SK-N-SH (cell line): ENCODE data around the gene MAB21L3. TPM values are rescaled to one million over a fixed set of nuclear protein-coding genes. Genes with fewer than 3 reads are reported as not detected.

ENCODE experiments used
- CTCF ChIA-PET: fragments of 300-600, 350-600 bp; formaldehyde crosslinking; extraction: SDS; loops from one replicate; lab custom pipeline; 2021; lab: Yijun Ruan, JAX
- POLR2A ChIA-PET: fragments of 350-600 bp; sonication (Branson Sonifier 250); formaldehyde crosslinking; extraction: SDS; loops from one replicate; lab custom pipeline; 2020; ENCODE audit warnings: antibody characterized with exemption, inconsistent platforms; lab: Yijun Ruan, JAX
- DNase-seq: peaks from one replicate; pipeline ENCODE4 v3.0.0; 2012
- H2AFZ ChIP-seq: fragments of 200-600 bp; sonication (generic); 2 replicates; pipeline ENCODE4 v1.8.1; 2016; ENCODE audit warnings: antibody characterized with exemption, mild to moderate bottlenecking, low read depth
- H3F3A ChIP-seq: fragments of 200-600 bp; sonication (generic); replicated peaks from 2 replicates; pipeline ENCODE3; 2016; ENCODE audit warnings: antibody characterized with exemption, mild to moderate bottlenecking; ENCODE audit not compliant: insufficient read depth
- H3K27ac ChIP-seq, 2 experiments: fragments of 200-500 bp in 1 of 2; fragments of 200-600 bp in 1 of 2; sonication (Bioruptor generic) in 1 of 2; sonication (generic), shearing (Covaris generic) in 1 of 2; 2 replicates each; pipeline versions ENCODE4 v1.5.1 to v1.6.1; 2014 to 2016; ENCODE audit warnings: low read depth in 2 of 2, inconsistent platforms in 1 of 2, low read length in 1 of 2, mild to moderate bottlenecking in 1 of 2, mixed read lengths in 1 of 2
- H3K27me3 ChIP-seq: fragments of 200-600 bp; sonication (generic), shearing (Covaris generic); 2 replicates; pipeline ENCODE4 v1.6.1; 2016; ENCODE audit warnings: mixed run types; ENCODE audit not compliant: insufficient read depth
- H3K36me3 ChIP-seq, 2 experiments: fragments of 200-500 bp in 1 of 2; fragments of 200-600 bp in 1 of 2; sonication (Bioruptor generic) in 1 of 2; sonication (generic) in 1 of 2; replicated peaks in 1 of 2; 2 replicates each; pipeline versions ENCODE3 to v1.5.1; 2014 to 2016; ENCODE audit warnings: low read length in 1 of 2, mild to moderate bottlenecking in 1 of 2; ENCODE audit not compliant: insufficient read depth in 2 of 2, control insufficient read depth in 1 of 2
- H3K4me1 ChIP-seq, 2 experiments: fragments of 200-500 bp in 1 of 2; fragments of 200-600 bp in 1 of 2; sonication (Bioruptor generic) in 1 of 2; sonication (generic), shearing (Covaris generic) in 1 of 2; 2 replicates each; pipeline versions ENCODE4 v1.5.1 to v1.6.1; 2014 to 2016; ENCODE audit warnings: low read depth in 1 of 2, low read length in 1 of 2, mixed run types in 1 of 2; ENCODE audit not compliant: insufficient read depth in 2 of 2, control insufficient read depth in 1 of 2
- H3K4me2 ChIP-seq: fragments of 200-600 bp; sonication (generic), shearing (Covaris generic); 2 replicates; pipeline ENCODE4 v1.6.1; 2017; ENCODE audit warnings: mixed run types
- H3K4me3 ChIP-seq, 2 experiments: fragments of 200-500 bp in 1 of 2; fragments of 200-600 bp in 1 of 2; sonication (Bioruptor generic) in 1 of 2; sonication (generic), shearing (Covaris generic) in 1 of 2; 2 replicates each; pipeline versions ENCODE4 v1.5.1 to v1.8.1; 2014 to 2016; ENCODE audit warnings: low read depth in 2 of 2, inconsistent platforms in 1 of 2, low read length in 1 of 2, mild to moderate bottlenecking in 1 of 2, mixed read lengths in 1 of 2, moderate library complexity in 1 of 2
- H3K79me2 ChIP-seq: fragments of 200-600 bp; sonication (generic); 2 replicates; pipeline ENCODE4 v1.8.1; 2017; ENCODE audit warnings: mild to moderate bottlenecking; ENCODE audit not compliant: insufficient read depth
- H3K9ac ChIP-seq: fragments of 200-600 bp; sonication (generic); 2 replicates; pipeline ENCODE4 v1.6.1; 2017; ENCODE audit warnings: mixed run types
- H3K9me2 ChIP-seq: fragments of 200-600 bp; sonication (generic); 2 replicates; pipeline ENCODE4 v1.6.1; 2017; ENCODE audit warnings: mixed run types
- H3K9me3 ChIP-seq: fragments of 200-600 bp; sonication (generic); 2 replicates; pipeline ENCODE4 v1.6.1; 2017; ENCODE audit warnings: mixed run types, mild to moderate bottlenecking, moderate library complexity
- H4K20me1 ChIP-seq: fragments of 200-600 bp; sonication (generic); 2 replicates; pipeline ENCODE4 v1.6.1; 2017; ENCODE audit warnings: mild to moderate bottlenecking, mixed run types; ENCODE audit not compliant: insufficient read depth
- CHD2 ChIP-seq: fragments of 150-350 bp; IDR thresholded peaks from 2 replicates; pipeline ENCODE4 v1.6.1; 2018; ENCODE audit warnings: low read length; ENCODE audit not compliant: partially characterized antibody
- FOXJ3 ChIP-seq: sonication (generic); formaldehyde crosslinking; IDR thresholded peaks from 2 replicates; pipeline ENCODE4 v1.5.1; 2020; ENCODE audit warnings: mild to moderate bottlenecking, missing genetic modification reagents
- JUND ChIP-seq: IDR thresholded peaks from 2 replicates; pipeline ENCODE4 v1.4.0; 2012
- MEF2A ChIP-seq: IDR thresholded peaks from 2 replicates; pipeline ENCODE4 v1.4.0; 2012; ENCODE audit warnings: low read depth, borderline replicate concordance
- NFIC ChIP-seq: IDR thresholded peaks from 2 replicates; pipeline ENCODE4 v1.4.0; 2012; ENCODE audit warnings: borderline replicate concordance
- PBX3 ChIP-seq: IDR thresholded peaks from 2 replicates; pipeline ENCODE4; 2012
- POLR2AphosphoS5 ChIP-seq: IDR thresholded peaks from 2 replicates; pipeline ENCODE4 v1.6.1; 2012; ENCODE audit warnings: low read depth, low read length
- RXRA ChIP-seq: IDR thresholded peaks from 2 replicates; pipeline ENCODE4 v1.4.0; 2012; ENCODE audit warnings: low read depth, mild to moderate bottlenecking, borderline replicate concordance
- SIN3A ChIP-seq: IDR thresholded peaks from 2 replicates; pipeline ENCODE4 v1.6.1; 2012; ENCODE audit warnings: low read depth, mild to moderate bottlenecking, low read length, moderate library complexity, borderline replicate concordance
- SMC3 ChIP-seq: IDR thresholded peaks from 2 replicates; pipeline ENCODE4 v1.6.1; 2012; ENCODE audit warnings: low read depth, low read length, improper control_type of control experiment
- YY1 ChIP-seq: IDR thresholded peaks from 2 replicates; pipeline ENCODE4 v1.4.0; 2012; ENCODE audit warnings: low read depth, mild to moderate bottlenecking
- WGBS: methylation state at CpG from one replicate; pipeline ENCODE4 v1.1.6; 2017; ENCODE audit warnings: low lambda C conversion rate; 5-methylcytosine and 5-hydroxymethylcytosine counted together
- polyA plus RNA-seq, 3 experiments: library from polyadenylated mRNA; depleted of rRNA; stranded (reverse); fragments of >200 nt; gene quantifications; 2 replicates each; pipeline ENCODE4 v1.2.3, GENCODE V29; 2012

The MAB21L3 gene
- polyA plus RNA-seq, 1 of the 3 experiments (the other 2 are of a cell fraction): not detected

DNA sequence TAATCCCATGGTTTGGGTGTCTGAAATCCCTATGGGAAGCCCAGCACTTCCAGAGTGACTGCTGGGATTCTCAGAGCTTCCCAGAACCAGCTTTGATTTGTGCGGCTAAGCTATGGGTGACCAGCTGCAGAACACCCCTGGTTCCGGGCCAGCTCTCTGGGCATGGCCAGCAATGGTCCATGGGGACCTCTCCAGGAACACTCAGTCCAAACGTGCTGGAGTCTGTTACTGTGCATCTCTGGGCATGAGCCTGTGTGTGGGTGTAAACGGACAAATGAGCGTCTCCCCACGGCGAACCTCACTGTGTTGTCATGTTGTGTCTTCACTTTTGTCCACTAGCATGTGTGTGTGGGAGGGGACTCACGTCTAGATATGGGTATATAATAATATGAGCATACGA is 54.4 kb downstream of the MAB21L3 start:
- no peak for DNase-seq
- no peak overlapping the region; a peak in 1 of 4 replicates for H3K27ac ChIP-seq
- no peaks in the 10 kb centered on the region for H3K36me3 ChIP-seq
- ChIA-PET POLR2A (interaction anchor here (1.1 kb wide), 1 partner anchor 12 kb away, joined by 3 read pairs; no protein-coding TSS in a partner anchor), CTCF (interaction anchor here (1.3 to 5.1 kb wide), 5 partner anchors 12 to 320 kb away, joined by 3 to 25 read pairs (median 16); no protein-coding TSS in a partner anchor)
- no peaks in the 10 kb centered on the region for H3K9me3 ChIP-seq
- no peaks in the 10 kb centered on the region for H3K27me3 ChIP-seq
- H4K20me1 ChIP-seq: no peaks in the 10 kb centered on the region
- WGBS: 39% methylated on average over 6 of the region's 9 CpGs
- no peaks in the 10 kb centered on the region for H3K9me2 ChIP-seq
- TF ChIP-seq NFIC: no peak
- no peak for TF ChIP-seq RXRA
- no peak for TF ChIP-seq FOXJ3 (CRISPR knock-in tag)
- TF ChIP-seq YY1: no peak
- no peak for TF ChIP-seq SIN3A
- no peak overlapping the region for H2AFZ ChIP-seq
- no peaks in the 10 kb centered on the region for H3F3A ChIP-seq
- peaks cover 0 to 26% of the 10 kb centered on the region in 2 experiments; a peak in 1 of 4 replicates for H3K4me1 ChIP-seq
- H3K4me2 ChIP-seq: no peak overlapping the region
- H3K9ac ChIP-seq: no peak overlapping the region
- no peak overlapping the region for H3K4me3 ChIP-seq
- H3K79me2 ChIP-seq: no peaks in the 10 kb centered on the region

GRCh38 chr1:116166011-116166571 is 54.9 kb downstream of the MAB21L3 start:
- no peak for TF ChIP-seq MEF2A
- TF ChIP-seq CHD2: no peak
- no peak for TF ChIP-seq POLR2AphosphoS5
- TF ChIP-seq JUND: no peak
- Histone ChIP-seq H4K20me1 (no peaks in the 10 kb centered on the region), H3K9me2 (no peaks in the 10 kb centered on the region), H3K9ac (no peak overlapping the region), H3K4me1 (peaks cover 0 to 26% of the 10 kb centered on the region in 2 experiments; a peak in 1 of 4 replicates), H3F3A (no peaks in the 10 kb centered on the region), H3K4me3 (no peak overlapping the region), H3K79me2 (no peaks in the 10 kb centered on the region), H3K36me3 (no peaks in the 10 kb centered on the region), H3K27me3 (no peaks in the 10 kb centered on the region), H2AFZ (no peak overlapping the region), H3K27ac (no peak overlapping the region), H3K4me2 (no peak overlapping the region), H3K9me3 (no peaks in the 10 kb centered on the region)
- ChIA-PET CTCF (interaction anchor here (1.3 to 5.1 kb wide), 4 partner anchors 12 to 319 kb away, joined by 3 to 25 read pairs (median 10); no protein-coding TSS in a partner anchor), POLR2A (no interaction called here)
- 30% methylated on average over 5 of the region's 6 CpGs for WGBS
- no peak for DNase-seq

DNA sequence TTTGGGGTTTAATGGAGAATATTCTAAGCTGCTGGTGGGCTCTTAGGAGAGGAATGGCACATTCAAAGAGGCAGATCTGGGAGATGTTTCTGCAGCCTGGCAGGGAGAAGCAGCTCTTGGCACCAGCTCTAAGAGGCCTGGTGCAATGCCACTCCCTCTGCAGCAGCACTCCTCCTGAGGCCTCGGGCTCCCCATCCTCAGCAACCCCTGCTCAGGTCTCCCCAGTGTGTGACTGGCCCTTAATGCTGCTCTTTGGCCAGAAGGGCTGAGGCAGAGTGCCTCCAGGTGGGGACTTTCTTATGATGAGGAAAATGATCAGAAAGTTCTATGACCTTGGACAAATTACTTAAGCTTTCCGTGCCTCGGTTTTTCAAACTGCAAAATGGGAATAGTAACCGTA is 55.5 kb downstream of the MAB21L3 start:
- H3K36me3 ChIP-seq: no peaks in the 10 kb centered on the region
- no peak overlapping the region for H3K27ac ChIP-seq
- H3K4me2 ChIP-seq: no peak overlapping the region
- no peak overlapping the region for H2AFZ ChIP-seq
- no peaks in the 10 kb centered on the region for H3K9me3 ChIP-seq
- no peak overlapping the region for H3K9ac ChIP-seq
- CTCF ChIA-PET: interaction anchor here (1.3 to 5.1 kb wide), 3 partner anchors 11 to 318 kb away, joined by 3 to 25 read pairs (median 16); no protein-coding TSS in a partner anchor
- DNase-seq: no peak
- no peaks in the 10 kb centered on the region for H4K20me1 ChIP-seq
- no peaks in the 10 kb centered on the region for H3F3A ChIP-seq
- H3K4me3 ChIP-seq: no peak overlapping the region
- no peak for TF ChIP-seq POLR2AphosphoS5
- TF ChIP-seq PBX3: no peak
- TF ChIP-seq SMC3: no peak
- TF ChIP-seq FOXJ3 (CRISPR knock-in tag): no peak
- POLR2A ChIA-PET: no interaction called here
- peaks cover 0 to 26% of the 10 kb centered on the region in 2 experiments; a peak in 1 of 4 replicates for H3K4me1 ChIP-seq
- WGBS: 34% methylated on average over 4 of the region's 4 CpGs
- no peaks in the 10 kb centered on the region for H3K79me2 ChIP-seq
- no peaks in the 10 kb centered on the region for H3K9me2 ChIP-seq
- no peaks in the 10 kb centered on the region for H3K27me3 ChIP-seq
